Measurements from ENCODE around the gene POC1A.
A peak's percentile ranks its signal among the peaks of the same experiment; 100 is the strongest.
"Not testable (repeated sequence)": the region's sequence is repeated elsewhere in the genome, so short reads cannot be mapped to it uniquely, and the experiment has no call there.

Gene POC1A

DNA sequence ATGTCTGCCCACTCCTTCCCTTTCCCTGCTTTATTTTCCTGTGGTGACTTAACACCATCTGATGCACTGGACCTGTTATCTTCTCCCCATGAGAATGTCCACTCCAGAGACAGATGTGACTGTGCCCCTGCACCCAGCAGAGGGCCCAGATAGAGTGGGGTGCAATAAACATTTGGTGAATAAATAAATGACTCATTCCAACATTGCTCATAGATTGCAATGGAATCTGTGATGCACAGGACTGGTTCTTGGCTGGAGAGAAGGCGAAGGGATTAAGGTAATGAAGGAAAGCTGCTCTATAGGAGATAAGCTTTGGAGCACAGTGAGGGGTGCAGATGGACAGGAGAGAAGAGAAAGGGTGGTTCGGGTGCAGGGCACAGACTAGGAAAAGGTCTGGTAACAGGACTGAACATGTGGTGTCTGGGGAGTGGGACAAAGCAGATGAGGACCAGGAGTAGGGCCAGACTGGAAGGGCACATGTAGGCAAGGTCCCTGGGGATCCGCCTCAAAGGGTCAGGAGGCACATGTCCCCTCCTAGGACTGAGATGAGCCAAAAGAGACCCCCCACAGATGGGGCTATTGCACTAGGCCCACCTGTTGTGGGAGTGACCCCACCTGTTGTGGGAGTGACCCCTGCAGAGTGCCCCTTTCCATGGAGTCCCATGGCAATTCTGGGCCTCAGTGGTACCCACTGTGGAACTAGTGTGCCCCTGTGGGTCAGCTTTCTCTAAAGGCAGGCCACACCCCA lies 17.5 kb upstream of the POC1A start:
- no peak for DNase-seq (ENCODE audit: low read depth, low spot score)
- no peak overlapping the region for H3K9ac ChIP-seq (ENCODE audit: insufficient read length, low read depth)
- TF ChIP-seq SUZ12 (IDR thresholded peaks at IDR 0.05; ENCODE audit: extremely low read depth, insufficient read depth, insufficient read length) (no peak), YY1 (IDR thresholded peaks at IDR 0.05; ENCODE audit: insufficient read depth, insufficient read length) (no peak), ZNF274 (IDR thresholded peaks at IDR 0.05; ENCODE audit: low read depth, low read length) (no peak)
- peaks cover 8% of the 10 kb centered on the region for H3K4me1 ChIP-seq (ENCODE audit: insufficient read depth, insufficient read length)
- no peak overlapping the region for H3K4me3 ChIP-seq (ENCODE audit: insufficient read length, low read depth)
- no peaks in the 10 kb centered on the region for H3K27me3 ChIP-seq (ENCODE audit: insufficient read depth, insufficient read length)
- H3K36me3 ChIP-seq (ENCODE audit: insufficient read depth, insufficient read length, low read length) = no peaks in the 10 kb centered on the region
- no peaks in the 10 kb centered on the region for H3K9me3 ChIP-seq (ENCODE audit: insufficient read depth, low read length)

DNA sequence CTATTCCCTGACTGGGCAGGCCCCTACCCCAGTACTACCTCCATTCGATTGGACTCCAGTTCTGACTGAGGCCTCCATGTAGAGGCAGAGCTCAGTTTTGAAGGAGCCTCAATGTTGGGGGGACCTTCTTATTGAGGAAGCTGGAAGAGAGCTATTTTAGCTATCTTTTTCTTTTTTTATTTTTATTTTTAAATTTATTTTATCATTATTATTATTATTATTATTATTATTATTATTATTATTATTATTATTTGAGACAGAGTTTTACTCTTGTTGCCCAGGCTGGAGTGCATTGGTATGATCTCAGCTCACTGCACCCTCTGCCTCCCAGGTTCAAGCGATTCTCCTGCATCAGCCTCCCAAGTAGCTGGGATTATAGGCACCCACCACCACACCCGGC lies 16.0 kb upstream of the POC1A start:
- DNase-seq (ENCODE audit: low read depth, low spot score); H3K36me3 ChIP-seq (ENCODE audit: insufficient read depth, insufficient read length, low read length); H3K9me3 ChIP-seq (ENCODE audit: insufficient read depth, low read length); H3K4me1 ChIP-seq (ENCODE audit: insufficient read depth, insufficient read length); H3K9ac ChIP-seq (ENCODE audit: insufficient read length, low read depth); H3K27me3 ChIP-seq (ENCODE audit: insufficient read depth, insufficient read length); H3K4me3 ChIP-seq (ENCODE audit: insufficient read length, low read depth): not testable (repeated sequence)

DNA sequence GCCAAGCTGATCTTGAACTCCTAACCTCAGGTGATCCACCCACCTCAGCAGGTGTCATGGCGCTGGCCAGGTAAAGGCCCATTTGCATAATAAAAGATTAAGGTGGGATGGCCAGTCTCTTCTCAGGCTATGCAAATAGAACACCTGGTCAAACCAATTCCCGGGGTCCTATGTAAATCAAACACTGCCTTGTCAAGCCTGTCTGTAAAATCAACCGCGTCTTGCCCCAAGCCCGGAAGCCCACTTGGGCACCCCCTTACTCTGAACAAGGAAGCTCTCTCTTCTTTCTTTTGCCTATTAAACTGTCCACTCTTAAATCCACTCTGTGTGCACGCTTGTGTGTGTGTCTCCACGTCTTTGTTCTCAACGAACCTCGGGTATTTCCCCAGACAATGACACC lies 13.0 kb upstream of the POC1A start:
- Histone ChIP-seq H3K4me3 (ENCODE audit: insufficient read length, low read depth) (no peak overlapping the region), H3K9me3 (ENCODE audit: insufficient read depth, low read length) (peaks cover 20% of the 10 kb centered on the region), H3K27me3 (ENCODE audit: insufficient read depth, insufficient read length) (no peaks in the 10 kb centered on the region), H3K4me1 (ENCODE audit: insufficient read depth, insufficient read length) (peaks cover 1% of the 10 kb centered on the region), H3K36me3 (ENCODE audit: insufficient read depth, insufficient read length, low read length) (no peaks in the 10 kb centered on the region), H3K9ac (ENCODE audit: insufficient read length, low read depth) (no peak overlapping the region)
- TF ChIP-seq YY1 (IDR thresholded peaks at IDR 0.05; ENCODE audit: insufficient read depth, insufficient read length) = no peak
- no peak for TF ChIP-seq SUZ12 (IDR thresholded peaks at IDR 0.05; ENCODE audit: extremely low read depth, insufficient read depth, insufficient read length)
- TF ChIP-seq ZNF274 (IDR thresholded peaks at IDR 0.05; ENCODE audit: low read depth, low read length) = no peak
- DNase-seq (ENCODE audit: low read depth, low spot score) = no peak

DNA sequence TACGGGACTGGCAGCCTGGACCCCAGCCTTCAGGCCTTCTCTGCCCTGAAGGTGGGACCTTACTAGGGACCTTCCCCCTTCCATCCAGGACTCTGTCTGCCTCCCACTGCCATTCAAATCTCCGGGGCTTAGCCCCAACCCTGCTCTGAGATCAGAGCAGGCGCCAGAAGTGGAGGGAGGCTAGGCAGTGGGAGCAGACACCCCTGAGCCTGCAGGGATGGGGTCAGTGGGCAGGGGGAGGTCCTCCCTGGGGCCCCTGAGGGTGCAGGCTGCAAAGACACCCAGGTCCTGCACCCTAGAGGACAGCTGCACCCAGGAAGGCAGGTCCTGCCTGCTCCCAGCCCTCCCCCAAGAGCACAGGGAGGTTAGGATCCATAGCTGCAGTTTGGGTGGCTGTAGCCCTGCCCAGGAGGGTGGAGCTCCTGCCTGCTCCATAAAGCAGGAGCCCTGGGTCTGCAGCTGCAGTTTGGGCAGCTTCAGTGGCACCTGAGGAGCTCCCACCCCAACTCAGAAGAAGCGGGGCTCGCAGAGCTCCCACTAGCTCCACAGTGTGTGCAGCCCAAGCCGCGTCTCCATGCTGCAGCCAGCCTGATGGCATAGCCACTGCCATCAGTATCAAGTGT lies 8.1 kb upstream of the POC1A start:
- H3K27me3 ChIP-seq (ENCODE audit: insufficient read depth, insufficient read length) = no peaks in the 10 kb centered on the region
- no peak overlapping the region for H3K9ac ChIP-seq (ENCODE audit: insufficient read length, low read depth)
- peaks cover 2% of the 10 kb centered on the region for H3K4me1 ChIP-seq (ENCODE audit: insufficient read depth, insufficient read length)
- no peak for DNase-seq (ENCODE audit: low read depth, low spot score)
- H3K9me3 ChIP-seq (ENCODE audit: insufficient read depth, low read length) = peaks cover 20% of the 10 kb centered on the region
- H3K4me3 ChIP-seq (ENCODE audit: insufficient read length, low read depth) = no peak overlapping the region
- TF ChIP-seq SUZ12 (IDR thresholded peaks at IDR 0.05; ENCODE audit: extremely low read depth, insufficient read depth, insufficient read length) (no peak), YY1 (IDR thresholded peaks at IDR 0.05; ENCODE audit: insufficient read depth, insufficient read length) (no peak), ZNF274 (IDR thresholded peaks at IDR 0.05; ENCODE audit: low read depth, low read length) (no peak)
- no peaks in the 10 kb centered on the region for H3K36me3 ChIP-seq (ENCODE audit: insufficient read depth, insufficient read length, low read length)

DNA sequence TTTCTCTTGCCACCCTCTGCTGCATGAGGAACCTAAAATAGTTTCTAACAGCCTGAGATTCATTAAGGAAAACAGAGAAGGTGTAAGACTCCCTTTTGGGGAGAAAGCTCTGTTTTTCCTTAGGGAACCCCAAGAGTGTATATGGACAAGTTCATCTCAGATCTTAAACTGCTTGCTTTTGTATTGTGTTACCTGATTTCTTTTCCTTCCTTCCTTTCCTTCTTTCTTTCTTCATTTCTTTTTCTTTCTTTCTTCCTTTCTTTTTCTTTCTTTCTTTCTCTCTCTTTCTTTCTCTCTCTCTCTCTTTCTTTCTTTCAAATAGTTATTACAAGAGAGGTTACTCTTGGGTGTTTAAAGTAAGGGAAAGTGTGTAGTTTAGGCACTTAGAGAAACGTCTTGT lies 5.3 kb upstream of the POC1A start:
- Histone ChIP-seq H3K9me3 (ENCODE audit: insufficient read depth, low read length) (peaks cover 12% of the 10 kb centered on the region), H3K4me3 (ENCODE audit: insufficient read length, low read depth) (no peak overlapping the region), H3K9ac (ENCODE audit: insufficient read length, low read depth) (no peak overlapping the region), H3K36me3 (ENCODE audit: insufficient read depth, insufficient read length, low read length) (no peaks in the 10 kb centered on the region), H3K4me1 (ENCODE audit: insufficient read depth, insufficient read length) (peaks cover 2% of the 10 kb centered on the region), H3K27me3 (ENCODE audit: insufficient read depth, insufficient read length) (no peaks in the 10 kb centered on the region)
- no peak for DNase-seq (ENCODE audit: low read depth, low spot score)
- TF ChIP-seq ZNF274 (IDR thresholded peaks at IDR 0.05; ENCODE audit: low read depth, low read length) = no peak
- TF ChIP-seq SUZ12 (IDR thresholded peaks at IDR 0.05; ENCODE audit: extremely low read depth, insufficient read depth, insufficient read length) = no peak

DNA sequence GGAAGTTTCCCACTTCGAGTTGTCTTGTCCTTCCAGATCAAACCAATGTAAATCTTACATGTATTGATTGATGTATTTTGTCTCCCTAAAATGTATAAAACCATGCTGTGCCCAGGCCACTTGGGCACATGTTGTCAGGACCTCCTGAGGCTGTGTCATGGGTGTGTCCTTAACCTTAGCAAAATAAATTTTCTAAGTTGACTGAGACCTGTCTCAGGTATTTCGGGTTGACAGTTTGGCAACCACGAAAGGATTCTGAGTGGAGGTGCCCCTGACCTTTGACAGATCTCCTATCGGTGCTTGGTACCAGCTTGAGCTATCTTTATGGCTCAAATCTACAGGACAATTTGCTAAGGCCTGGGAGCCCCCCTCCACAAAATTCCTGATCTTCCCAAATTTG lies 1.7 kb upstream of the POC1A start:
- no peak for TF ChIP-seq ZNF274 (IDR thresholded peaks at IDR 0.05; ENCODE audit: low read depth, low read length)
- TF ChIP-seq SUZ12 (IDR thresholded peaks at IDR 0.05; ENCODE audit: extremely low read depth, insufficient read depth, insufficient read length) = no peak
- no peak for TF ChIP-seq YY1 (IDR thresholded peaks at IDR 0.05; ENCODE audit: insufficient read depth, insufficient read length)
- Histone ChIP-seq H3K4me1 (ENCODE audit: insufficient read depth, insufficient read length) (peaks cover 3% of the 10 kb centered on the region), H3K36me3 (ENCODE audit: insufficient read depth, insufficient read length, low read length) (peaks cover 4% of the 10 kb centered on the region), H3K9ac (ENCODE audit: insufficient read length, low read depth) (no peak overlapping the region), H3K4me3 (ENCODE audit: insufficient read length, low read depth) (no peak overlapping the region), H3K27me3 (ENCODE audit: insufficient read depth, insufficient read length) (no peaks in the 10 kb centered on the region), H3K9me3 (ENCODE audit: insufficient read depth, low read length) (no peaks in the 10 kb centered on the region)
- no peak for DNase-seq (ENCODE audit: low read depth, low spot score)

DNA sequence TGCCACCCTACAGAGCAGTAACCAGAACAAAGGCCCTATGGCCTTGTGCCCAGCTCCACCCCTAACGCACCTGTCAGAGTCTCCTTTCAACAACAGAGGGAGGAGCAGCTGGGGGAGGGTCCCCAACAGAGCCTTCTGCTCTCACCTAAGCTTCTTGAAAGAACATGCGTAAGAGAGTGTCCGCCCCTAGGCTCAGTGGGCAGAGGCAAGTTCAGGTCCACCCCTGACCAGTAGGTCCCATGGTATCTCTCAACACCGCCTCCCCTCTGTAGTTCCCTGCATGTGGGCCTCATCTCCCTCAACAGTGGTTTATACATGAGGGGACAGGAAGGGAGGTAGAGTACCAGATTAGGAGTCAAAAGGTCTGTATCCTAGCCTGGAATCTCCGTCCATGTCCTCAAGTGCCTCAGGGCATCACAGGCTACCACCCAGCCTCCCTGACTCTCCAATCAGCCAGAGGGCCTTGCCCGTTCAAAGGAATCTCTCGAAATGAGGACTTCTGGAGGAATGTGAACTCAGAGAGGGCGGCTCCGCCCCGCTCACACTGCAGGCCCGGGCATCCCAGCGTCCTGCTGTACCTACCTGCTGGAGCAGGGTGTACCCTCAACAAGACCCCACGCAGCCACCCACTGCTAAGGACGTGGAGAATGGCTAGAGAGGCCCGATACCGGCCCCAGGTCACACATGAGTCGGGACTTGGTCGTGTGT lies 680 bp downstream of the POC1A start:
- TF ChIP-seq YY1 (IDR thresholded peaks at IDR 0.05; ENCODE audit: insufficient read depth, insufficient read length) (no peak), ZNF274 (IDR thresholded peaks at IDR 0.05; ENCODE audit: low read depth, low read length) (no peak), SUZ12 (IDR thresholded peaks at IDR 0.05; ENCODE audit: extremely low read depth, insufficient read depth, insufficient read length) (no peak)
- DNase-seq (ENCODE audit: low read depth, low spot score) = peak; percentile 57
- Histone ChIP-seq H3K9me3 (ENCODE audit: insufficient read depth, low read length) (no peaks in the 10 kb centered on the region), H3K27me3 (ENCODE audit: insufficient read depth, insufficient read length) (no peaks in the 10 kb centered on the region), H3K9ac (ENCODE audit: insufficient read length, low read depth) (peak overlapping the region; percentile 97), H3K4me3 (ENCODE audit: insufficient read length, low read depth) (peak overlapping the region; percentile 86), H3K4me1 (ENCODE audit: insufficient read depth, insufficient read length) (peaks cover 3% of the 10 kb centered on the region), H3K36me3 (ENCODE audit: insufficient read depth, insufficient read length, low read length) (peaks cover 28% of the 10 kb centered on the region)

DNA sequence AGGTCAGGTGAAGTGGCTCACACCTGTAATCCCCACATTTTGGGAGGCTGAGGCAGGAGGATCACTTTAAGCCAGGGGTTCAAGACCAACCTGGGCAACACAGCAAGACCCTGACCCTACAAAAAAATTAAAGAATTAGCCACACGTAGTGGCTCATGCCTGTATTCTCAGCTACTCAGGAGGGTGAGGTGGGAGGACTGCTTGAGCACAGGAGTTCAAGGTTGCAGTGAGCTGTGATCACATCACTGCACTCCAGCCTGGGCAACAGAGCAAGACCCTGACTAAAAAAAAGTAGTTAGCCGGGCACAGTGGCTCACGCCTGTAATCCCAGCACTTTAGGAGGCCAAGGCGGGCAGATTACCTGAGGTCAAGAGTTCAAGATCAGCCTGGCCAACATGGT lies 2.2 kb downstream of the POC1A start:
- H3K27me3 ChIP-seq (ENCODE audit: insufficient read depth, insufficient read length); H3K4me3 ChIP-seq (ENCODE audit: insufficient read length, low read depth); DNase-seq (ENCODE audit: low read depth, low spot score); H3K9me3 ChIP-seq (ENCODE audit: insufficient read depth, low read length); H3K9ac ChIP-seq (ENCODE audit: insufficient read length, low read depth); H3K4me1 ChIP-seq (ENCODE audit: insufficient read depth, insufficient read length): not testable (repeated sequence)
- H3K36me3 ChIP-seq (ENCODE audit: insufficient read depth, insufficient read length, low read length) = peaks cover 42% of the 10 kb centered on the region

Data from NT2/D1 (cell line).